ENCODE results near the gene HOXD12. TPM values are rescaled to one million over a fixed set of nuclear protein-coding genes. Genes with fewer than 3 reads are reported as not detected.

Gene HOXD12
- total RNA-seq, 2 donors from 2014 or later: 0.36 TPM; not detected in 1

- Histone ChIP-seq H3K27ac (peak overlapping the region in 1 of 2 donors; percentile 62), H3K9me3 (no peaks in the 10 kb centered on the region), H3K27me3 (replicated peaks; ENCODE audit: insufficient read depth) (no peaks in the 10 kb centered on the region), H3K4me3 (peak overlapping the region in 1 of 2 donors; percentile 29), H3K36me3 (no peaks in the 10 kb centered on the region), H3K4me1 (replicated peaks) (no peaks in the 10 kb centered on the region)
- intact Hi-C loops (cut with DNase I): loop anchor here (5.0 to 10.0 kb wide), 2 partner anchors 513 to 690 kb away; no protein-coding TSS in a partner anchor
- DNase-seq (ENCODE audit: low spot score): no peak
- TF ChIP-seq, protein P1, sequence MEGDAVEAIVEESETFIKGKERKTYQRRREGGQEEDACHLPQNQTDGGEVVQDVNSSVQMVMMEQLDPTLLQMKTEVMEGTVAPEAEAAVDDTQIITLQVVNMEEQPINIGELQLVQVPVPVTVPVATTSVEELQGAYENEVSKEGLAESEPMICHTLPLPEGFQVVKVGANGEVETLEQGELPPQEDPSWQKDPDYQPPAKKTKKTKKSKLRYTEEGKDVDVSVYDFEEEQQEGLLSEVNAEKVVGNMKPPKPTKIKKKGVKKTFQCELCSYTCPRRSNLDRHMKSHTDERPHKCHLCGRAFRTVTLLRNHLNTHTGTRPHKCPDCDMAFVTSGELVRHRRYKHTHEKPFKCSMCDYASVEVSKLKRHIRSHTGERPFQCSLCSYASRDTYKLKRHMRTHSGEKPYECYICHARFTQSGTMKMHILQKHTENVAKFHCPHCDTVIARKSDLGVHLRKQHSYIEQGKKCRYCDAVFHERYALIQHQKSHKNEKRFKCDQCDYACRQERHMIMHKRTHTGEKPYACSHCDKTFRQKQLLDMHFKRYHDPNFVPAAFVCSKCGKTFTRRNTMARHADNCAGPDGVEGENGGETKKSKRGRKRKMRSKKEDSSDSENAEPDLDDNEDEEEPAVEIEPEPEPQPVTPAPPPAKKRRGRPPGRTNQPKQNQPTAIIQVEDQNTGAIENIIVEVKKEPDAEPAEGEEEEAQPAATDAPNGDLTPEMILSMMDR (IDR thresholded peaks at IDR 0.05): no peak
- no peak for TF ChIP-seq POLR2AphosphoS5 (IDR thresholded peaks at IDR 0.05)
- TF ChIP-seq POLR2A (IDR thresholded peaks at IDR 0.05): no peak
- WGBS: 83% methylated on average over 34 of the region's 34 CpGs
Observed at GRCh38 chr2:176124110-176124946, 24.7 kb downstream of the HOXD12 start.

DNA sequence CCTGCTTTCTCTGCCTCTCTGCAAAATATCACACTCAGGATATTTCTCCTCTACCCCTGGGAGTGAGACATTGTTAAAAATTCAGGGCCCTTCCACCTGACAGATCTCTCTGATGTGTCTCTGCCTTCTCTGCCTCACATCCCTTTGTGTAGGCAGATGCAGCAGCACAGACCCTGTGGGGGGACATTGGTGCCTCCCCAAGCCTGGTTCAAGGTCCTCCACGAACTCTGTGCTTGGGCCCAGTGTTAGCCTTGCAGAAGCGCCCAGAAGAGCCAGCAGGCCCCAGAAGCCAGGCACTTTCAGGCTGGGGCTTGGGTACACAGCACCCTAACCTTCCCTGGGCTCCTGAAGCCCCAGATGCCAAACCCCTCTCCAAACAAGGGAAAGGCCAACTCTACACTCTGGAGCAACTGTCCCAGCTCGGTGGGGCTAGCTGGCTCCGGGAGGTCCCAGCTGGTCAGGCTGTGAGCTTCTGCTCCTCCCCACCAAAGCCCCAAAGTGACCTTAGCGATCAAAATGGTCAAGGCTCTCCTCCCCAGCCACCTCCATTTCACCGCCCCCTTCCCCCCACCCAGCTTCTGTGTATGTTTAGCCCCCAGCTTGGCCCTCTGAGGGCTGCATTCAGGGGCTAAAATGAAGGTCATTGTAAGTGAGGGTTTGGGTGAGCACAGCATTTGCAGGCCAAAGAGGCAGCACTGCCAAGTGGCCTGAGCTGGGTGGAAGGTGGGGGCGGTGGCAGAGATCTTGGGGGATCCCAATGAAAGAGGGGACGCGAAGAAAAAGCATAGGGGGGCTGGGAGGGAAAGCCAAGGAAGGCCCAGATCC lies 25.6 kb downstream of the HOXD12 start:
- intact Hi-C loops (cut with DNase I): loop anchor here (5.0 to 10.0 kb wide), 3 partner anchors 512 to 1022 kb away; no protein-coding TSS in a partner anchor
- DNase-seq (ENCODE audit: low spot score): no peak
- Histone ChIP-seq H3K4me1 (replicated peaks) (no peaks in the 10 kb centered on the region), H3K27ac (peak overlapping the region in 1 of 2 donors; percentile 62), H3K27me3 (replicated peaks; ENCODE audit: insufficient read depth) (no peaks in the 10 kb centered on the region), H3K9me3 (no peaks in the 10 kb centered on the region), H3K36me3 (no peaks in the 10 kb centered on the region), H3K4me3 (no peak overlapping the region)
- WGBS: 78% methylated on average over 9 of the region's 9 CpGs
- TF ChIP-seq, protein P1 (IDR thresholded peaks at IDR 0.05): no peak
- TF ChIP-seq POLR2A (IDR thresholded peaks at IDR 0.05): no peak
- TF ChIP-seq POLR2AphosphoS5 (IDR thresholded peaks at IDR 0.05): no peak

DNA sequence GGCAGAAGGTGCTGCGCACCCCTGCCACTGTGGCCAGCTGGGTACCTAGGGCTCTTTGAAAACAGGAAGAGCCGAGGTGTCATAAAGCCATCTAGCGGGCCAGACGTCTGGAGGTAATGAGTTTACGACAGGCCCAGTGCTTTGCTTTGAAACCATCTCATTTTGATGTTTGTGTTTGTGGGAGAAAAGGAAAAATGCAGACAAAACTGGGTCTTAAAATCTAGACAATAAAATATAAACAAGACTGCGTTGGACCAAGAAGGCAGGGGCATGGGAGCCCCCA lies 26.1 kb downstream of the HOXD12 start:
- H3K9me3 ChIP-seq: no peaks in the 10 kb centered on the region

GRCh38 chr2:176126929-176127773 lies 27.6 kb downstream of the HOXD12 start:
- Histone ChIP-seq H3K27me3 (replicated peaks; ENCODE audit: insufficient read depth) (no peaks in the 10 kb centered on the region), H3K4me3 (no peak overlapping the region), H3K36me3 (no peaks in the 10 kb centered on the region), H3K4me1 (replicated peaks) (no peaks in the 10 kb centered on the region), H3K27ac (no peak overlapping the region), H3K9me3 (no peaks in the 10 kb centered on the region)
- intact Hi-C loops (cut with DNase I): loop anchor here (5.0 to 10.0 kb wide), 2 partner anchors 688 to 1020 kb away; no protein-coding TSS in a partner anchor
- 22% methylated on average over 13 of the region's 13 CpGs for WGBS
- DNase-seq (ENCODE audit: low spot score): peak; percentile 55
- TF ChIP-seq, protein P1 (IDR thresholded peaks at IDR 0.05): peak; percentile 83 to 97 (median 91)
- TF ChIP-seq POLR2A (IDR thresholded peaks at IDR 0.05) (no peak), POLR2AphosphoS5 (IDR thresholded peaks at IDR 0.05) (no peak)

More for the DNA sequence above, 26.1 kb downstream of the HOXD12 start:
- Histone ChIP-seq H3K4me1 (replicated peaks) (no peaks in the 10 kb centered on the region), H3K4me3 (no peak overlapping the region), H3K27ac (peak overlapping the region in 1 of 2 donors; percentile 62), H3K27me3 (replicated peaks; ENCODE audit: insufficient read depth) (no peaks in the 10 kb centered on the region), H3K36me3 (no peaks in the 10 kb centered on the region)
- intact Hi-C loops (cut with DNase I): loop anchor here (5.0 to 10.0 kb wide), 2 partner anchors 689 to 1022 kb away; no protein-coding TSS in a partner anchor
- DNase-seq (ENCODE audit: low spot score): no peak
- WGBS: 64% methylated on average over 6 of the region's 6 CpGs
- TF ChIP-seq POLR2AphosphoS5 (IDR thresholded peaks at IDR 0.05) (no peak), POLR2A (IDR thresholded peaks at IDR 0.05) (no peak)
- TF ChIP-seq, protein P1 (IDR thresholded peaks at IDR 0.05): no peak

Data from prostate gland (tissue), 2 donors.